ENCODE measurements around the gene PDIA6.

PDIA6 gene

GRCh38 chr2:10777842-10778723, 34.5 kb downstream of the PDIA6 start:
- H3K4me2 ChIP-seq (ENCODE audit: insufficient read depth, low read length, poor library complexity, severe bottlenecking) = no peak overlapping the region
- no peak overlapping the region for H2BK15ac ChIP-seq (ENCODE audit: low read length)
- no peak overlapping the region for H2BK5ac ChIP-seq (ENCODE audit: low read length)
- H2AFZ ChIP-seq (ENCODE audit: low read length) = no peak overlapping the region
- DNase-seq (ENCODE audit: low spot score) = no peak
- no peak overlapping the region for H3K4ac ChIP-seq (ENCODE audit: low read length)
- H3K18ac ChIP-seq (ENCODE audit: low read length) = peak overlapping the region; percentile 13
- no peak overlapping the region for H2AK5ac ChIP-seq (ENCODE audit: low read depth, low read length)
- no peak overlapping the region for H4K91ac ChIP-seq (ENCODE audit: low read depth, low read length, poor library complexity)
- no peak overlapping the region for H2BK120ac ChIP-seq (ENCODE audit: low read depth, low read length)
- peaks cover 11% of the 10 kb centered on the region for H3K79me1 ChIP-seq (ENCODE audit: low read depth, low read length)
- peaks cover 0 to 13% of the 10 kb centered on the region in 2 donors for H3K4me1 ChIP-seq (ENCODE audit: control insufficient read depth in 2 of 2, insufficient read depth in 1 of 2, low read depth in 1 of 2, low read length in 2 of 2)
- H4K8ac ChIP-seq (ENCODE audit: low read depth, low read length) = no peak overlapping the region
- peak overlapping the region; percentile 56 for H3K14ac ChIP-seq (ENCODE audit: low read length)
- no peak overlapping the region for H3K27ac ChIP-seq (replicated peaks; ENCODE audit: low read length)
- H3K23ac ChIP-seq (ENCODE audit: low read depth, low read length, poor library complexity) = peak overlapping the region; percentile 31
- H3K4me3 ChIP-seq (ENCODE audit: low read length in 2 of 2) = no peak overlapping the region
- no peak overlapping the region for H3K9ac ChIP-seq (ENCODE audit: low read depth, low read length, poor library complexity)
- peaks cover 17 to 45% of the 10 kb centered on the region in 2 donors for H3K36me3 ChIP-seq (replicated peaks in 1 of 2; ENCODE audit: control insufficient read depth in 2 of 2, insufficient read depth in 2 of 2, low read length in 2 of 2)
- H2BK12ac ChIP-seq (ENCODE audit: low read length) = no peak overlapping the region
- H3K9me3 ChIP-seq (replicated peaks in 1 of 2; ENCODE audit: control insufficient read depth in 2 of 2, insufficient read depth in 1 of 2, low read depth in 1 of 2, low read length in 2 of 2) = no peaks in the 10 kb centered on the region
- no peaks in the 10 kb centered on the region for H3K27me3 ChIP-seq (ENCODE audit: control insufficient read depth in 3 of 3, insufficient read depth in 3 of 3, low read depth in 1 of 3, low read length in 3 of 3)
- no CpG with 5 or more reads among the region's 27 CpGs for WGBS, 2 donors (ENCODE audit: extremely low coverage in 2 of 2, insufficient read length in 2 of 2, insufficient replicate concordance in 1 of 2)

- H3K36me3 ChIP-seq (replicated peaks in 1 of 2; ENCODE audit: control insufficient read depth in 2 of 2, insufficient read depth in 2 of 2, low read length in 2 of 2) = peaks cover 14 to 39% of the 10 kb centered on the region in 2 donors
- no peak overlapping the region for H4K8ac ChIP-seq (ENCODE audit: low read depth, low read length)
- no peak overlapping the region for H2BK5ac ChIP-seq (ENCODE audit: low read length)
- no peak for DNase-seq (ENCODE audit: low spot score)
- no peak overlapping the region for H3K27ac ChIP-seq (replicated peaks; ENCODE audit: low read length)
- H2AK5ac ChIP-seq (ENCODE audit: low read depth, low read length) = no peak overlapping the region
- no peak overlapping the region for H2BK120ac ChIP-seq (ENCODE audit: low read depth, low read length)
- H3K27me3 ChIP-seq (ENCODE audit: control insufficient read depth in 3 of 3, insufficient read depth in 3 of 3, low read depth in 1 of 3, low read length in 3 of 3) = no peaks in the 10 kb centered on the region
- no peak overlapping the region for H4K91ac ChIP-seq (ENCODE audit: low read depth, low read length, poor library complexity)
- H2BK15ac ChIP-seq (ENCODE audit: low read length) = no peak overlapping the region
- H2BK12ac ChIP-seq (ENCODE audit: low read length) = no peak overlapping the region
- no peak overlapping the region for H3K9ac ChIP-seq (ENCODE audit: low read depth, low read length, poor library complexity)
- H3K23ac ChIP-seq (ENCODE audit: low read depth, low read length, poor library complexity) = no peak overlapping the region
- H3K79me1 ChIP-seq (ENCODE audit: low read depth, low read length) = peaks cover 11% of the 10 kb centered on the region
- peaks cover 0 to 13% of the 10 kb centered on the region in 2 donors for H3K4me1 ChIP-seq (ENCODE audit: control insufficient read depth in 2 of 2, insufficient read depth in 1 of 2, low read depth in 1 of 2, low read length in 2 of 2)
- H2AFZ ChIP-seq (ENCODE audit: low read length) = no peak overlapping the region
- no peaks in the 10 kb centered on the region for H3K9me3 ChIP-seq (replicated peaks in 1 of 2; ENCODE audit: control insufficient read depth in 2 of 2, insufficient read depth in 1 of 2, low read depth in 1 of 2, low read length in 2 of 2)
- no peak overlapping the region for H3K4ac ChIP-seq (ENCODE audit: low read length)
- H3K4me3 ChIP-seq (ENCODE audit: low read length in 2 of 2) = no peak overlapping the region
- WGBS, 2 donors (ENCODE audit: extremely low coverage in 2 of 2, insufficient read length in 2 of 2, insufficient replicate concordance in 1 of 2) = no CpG with 5 or more reads among the region's 26 CpGs
- H3K18ac ChIP-seq (ENCODE audit: low read length) = no peak overlapping the region
- H3K14ac ChIP-seq (ENCODE audit: low read length) = no peak overlapping the region
- H3K4me2 ChIP-seq (ENCODE audit: insufficient read depth, low read length, poor library complexity, severe bottlenecking) = no peak overlapping the region
Measured at GRCh38 chr2:10777111-10777841, 35.3 kb downstream of the PDIA6 start.

- Histone ChIP-seq H2BK15ac (ENCODE audit: low read length) (no peak overlapping the region), H3K4me1 (ENCODE audit: control insufficient read depth in 2 of 2, insufficient read depth in 1 of 2, low read depth in 1 of 2, low read length in 2 of 2) (peaks cover 0 to 13% of the 10 kb centered on the region in 2 donors), H3K4ac (ENCODE audit: low read length) (no peak overlapping the region), H3K36me3 (replicated peaks in 1 of 2; ENCODE audit: control insufficient read depth in 2 of 2, insufficient read depth in 2 of 2, low read length in 2 of 2) (peaks cover 14 to 30% of the 10 kb centered on the region in 2 donors), H3K79me1 (ENCODE audit: low read depth, low read length) (peaks cover 11% of the 10 kb centered on the region), H2BK12ac (ENCODE audit: low read length) (no peak overlapping the region), H2BK5ac (ENCODE audit: low read length) (no peak overlapping the region), H3K27ac (replicated peaks; ENCODE audit: low read length) (no peak overlapping the region), H3K4me2 (ENCODE audit: insufficient read depth, low read length, poor library complexity, severe bottlenecking) (no peak overlapping the region), H3K27me3 (ENCODE audit: control insufficient read depth in 3 of 3, insufficient read depth in 3 of 3, low read depth in 1 of 3, low read length in 3 of 3) (no peaks in the 10 kb centered on the region), H4K8ac (ENCODE audit: low read depth, low read length) (no peak overlapping the region), H3K9me3 (replicated peaks in 1 of 2; ENCODE audit: control insufficient read depth in 2 of 2, insufficient read depth in 1 of 2, low read depth in 1 of 2, low read length in 2 of 2) (no peaks in the 10 kb centered on the region), H3K23ac (ENCODE audit: low read depth, low read length, poor library complexity) (no peak overlapping the region), H2AK5ac (ENCODE audit: low read depth, low read length) (no peak overlapping the region), H3K4me3 (ENCODE audit: low read length in 2 of 2) (no peak overlapping the region), H3K18ac (ENCODE audit: low read length) (no peak overlapping the region), H2BK120ac (ENCODE audit: low read depth, low read length) (no peak overlapping the region), H2AFZ (ENCODE audit: low read length) (no peak overlapping the region), H3K9ac (ENCODE audit: low read depth, low read length, poor library complexity) (no peak overlapping the region), H3K14ac (ENCODE audit: low read length) (no peak overlapping the region), H4K91ac (ENCODE audit: low read depth, low read length, poor library complexity) (no peak overlapping the region)
- no CpG with 5 or more reads among the region's 27 CpGs for WGBS, 2 donors (ENCODE audit: extremely low coverage in 2 of 2, insufficient read length in 2 of 2, insufficient replicate concordance in 1 of 2)
- no peak for DNase-seq (ENCODE audit: low spot score)
Measured at GRCh38 chr2:10776231-10776977, 36.2 kb downstream of the PDIA6 start.
